GM21381 (cell line): ENCODE measurements around the gene KLK1.
A peak's percentile ranks its signal among the peaks of the same experiment; 100 is the strongest.
"Not testable (repeated sequence)": the region's sequence is repeated elsewhere in the genome, so short reads cannot be mapped to it uniquely, and the experiment has no call there.

Source experiments
- ATAC-seq: cut with Tn5 transposase; IDR thresholded peaks from one replicate; pipeline ENCODE4 v1.9.1; 2021; ENCODE audit warnings: mild to moderate bottlenecking, moderate library complexity; ENCODE audit not compliant: unreplicated experiment

The KLK1 gene

GRCh38 chr19:50817941-50818858, 5.4 kb downstream of the KLK1 start:
- ATAC-seq, result peak; percentile 52

- ATAC-seq, result no peak
Observed at GRCh38 chr19:50815439-50815838, 8.1 kb downstream of the KLK1 start.

- no peak for ATAC-seq
Observed at GRCh38 chr19:50814883-50815282, 8.7 kb downstream of the KLK1 start.

- ATAC-seq, result no peak
Observed at GRCh38 chr19:50812474-50812873, 11.1 kb downstream of the KLK1 start.

- ATAC-seq, result not testable (repeated sequence)
Observed at GRCh38 chr19:50811622-50812238, 11.9 kb downstream of the KLK1 start.

GRCh38 chr19:50808856-50809255, 14.7 kb downstream of the KLK1 start:
- no peak for ATAC-seq

GRCh38 chr19:50804420-50805272, 18.9 kb downstream of the KLK1 start:
- ATAC-seq, result peak; percentile 91

- ATAC-seq, result peak; percentile 6
Observed at GRCh38 chr19:50803633-50804419, 19.8 kb downstream of the KLK1 start.

GRCh38 chr19:50801107-50801506, 22.5 kb downstream of the KLK1 start:
- no peak for ATAC-seq

- ATAC-seq, result no peak
Observed at GRCh38 chr19:50799547-50799851, 24.1 kb downstream of the KLK1 start.

- ATAC-seq, result no peak
Observed at GRCh38 chr19:50798659-50799546, 24.7 kb downstream of the KLK1 start.

GRCh38 chr19:50797781-50798658, 25.6 kb downstream of the KLK1 start:
- no peak for ATAC-seq

- no peak for ATAC-seq
Observed at GRCh38 chr19:50797429-50797780, 26.2 kb downstream of the KLK1 start.

GRCh38 chr19:50796634-50797428, 26.8 kb downstream of the KLK1 start:
- no peak for ATAC-seq

GRCh38 chr19:50796128-50796633, 27.4 kb downstream of the KLK1 start:
- ATAC-seq, result no peak

- ATAC-seq, result no peak
Observed at GRCh38 chr19:50795664-50796073, 27.9 kb downstream of the KLK1 start.

GRCh38 chr19:50794876-50795663, 28.5 kb downstream of the KLK1 start:
- ATAC-seq, result no peak
